GM19240 (cell line): Measurements from ENCODE around the gene VTCN1.

Source experiments
- DNase-seq: peaks from one replicate; pipeline ENCODE4 v3.0.0; 2011; ENCODE audit warnings: low spot score; ENCODE audit not compliant: insufficient read length

VTCN1 gene

DNA sequence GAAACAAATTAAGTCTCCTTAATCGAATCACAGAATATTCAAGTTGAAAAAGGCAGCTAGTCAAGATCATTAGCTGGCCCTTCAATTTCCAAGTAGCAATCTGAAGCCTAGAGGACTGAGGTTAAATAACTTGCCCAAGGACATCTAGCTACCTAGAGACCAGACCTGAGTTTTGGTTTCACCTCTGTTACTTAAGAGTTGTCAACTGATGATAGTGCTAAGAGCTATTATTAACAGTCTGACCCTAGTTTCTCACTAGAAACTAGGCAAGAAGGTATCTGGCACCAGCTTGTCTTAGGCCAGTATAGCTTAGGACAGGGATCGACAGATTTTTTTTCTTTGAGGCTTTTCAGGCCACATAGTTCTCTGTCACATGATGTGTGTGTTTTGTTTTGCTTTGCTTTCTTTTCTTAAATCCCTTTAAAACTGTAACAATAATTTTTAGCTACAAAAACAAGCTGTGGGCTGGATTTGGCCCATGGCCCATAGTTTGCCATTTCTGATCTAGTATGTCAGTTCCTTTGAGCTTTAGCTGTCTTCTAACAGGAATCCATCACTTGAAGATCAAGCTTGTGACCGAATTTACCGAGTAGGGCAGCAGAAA is 112.3 kb downstream of the VTCN1 start:
- DNase-seq, result no peak

DNA sequence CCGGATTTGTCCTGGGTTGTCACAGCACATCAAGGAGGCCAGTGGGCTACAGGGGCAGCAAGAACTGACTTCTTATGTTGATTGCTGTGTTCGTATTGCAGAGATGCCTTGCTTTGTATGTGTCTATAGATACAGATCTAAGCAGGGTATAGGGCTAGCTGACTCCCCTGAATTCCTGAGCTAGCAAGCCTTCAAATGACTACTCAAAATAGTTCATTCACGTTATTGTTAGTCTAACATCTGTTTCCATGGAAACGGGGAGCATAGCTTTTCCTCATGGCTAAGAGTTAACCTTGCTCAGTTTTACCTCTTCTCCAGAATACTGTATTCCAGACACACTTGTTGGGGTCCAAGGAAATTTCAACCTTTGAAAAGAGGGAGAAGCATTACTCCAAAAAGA is 113.3 kb downstream of the VTCN1 start:
- DNase-seq, result no peak

DNA sequence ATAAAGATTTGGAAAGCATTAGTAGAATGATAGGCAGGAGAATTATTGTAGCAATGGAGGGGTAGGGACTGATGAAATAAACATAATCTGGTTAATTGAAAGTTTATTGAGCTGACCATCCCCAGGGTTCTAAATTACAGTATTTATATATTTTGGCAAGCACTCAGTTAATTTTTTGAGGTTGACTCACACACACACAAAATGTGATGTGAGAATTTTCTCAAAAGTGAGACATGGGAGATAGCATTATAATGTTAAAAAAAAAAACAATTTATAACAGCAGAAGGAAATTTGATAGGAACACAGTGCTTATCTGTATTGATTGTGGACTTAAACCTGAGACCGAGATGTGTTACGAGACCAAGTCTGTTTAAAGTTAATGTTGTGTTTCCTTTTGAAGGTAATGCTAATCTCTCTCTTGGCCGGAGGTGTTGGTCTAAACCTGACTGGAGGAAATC is 113.7 kb downstream of the VTCN1 start:
- no peak for DNase-seq

DNA sequence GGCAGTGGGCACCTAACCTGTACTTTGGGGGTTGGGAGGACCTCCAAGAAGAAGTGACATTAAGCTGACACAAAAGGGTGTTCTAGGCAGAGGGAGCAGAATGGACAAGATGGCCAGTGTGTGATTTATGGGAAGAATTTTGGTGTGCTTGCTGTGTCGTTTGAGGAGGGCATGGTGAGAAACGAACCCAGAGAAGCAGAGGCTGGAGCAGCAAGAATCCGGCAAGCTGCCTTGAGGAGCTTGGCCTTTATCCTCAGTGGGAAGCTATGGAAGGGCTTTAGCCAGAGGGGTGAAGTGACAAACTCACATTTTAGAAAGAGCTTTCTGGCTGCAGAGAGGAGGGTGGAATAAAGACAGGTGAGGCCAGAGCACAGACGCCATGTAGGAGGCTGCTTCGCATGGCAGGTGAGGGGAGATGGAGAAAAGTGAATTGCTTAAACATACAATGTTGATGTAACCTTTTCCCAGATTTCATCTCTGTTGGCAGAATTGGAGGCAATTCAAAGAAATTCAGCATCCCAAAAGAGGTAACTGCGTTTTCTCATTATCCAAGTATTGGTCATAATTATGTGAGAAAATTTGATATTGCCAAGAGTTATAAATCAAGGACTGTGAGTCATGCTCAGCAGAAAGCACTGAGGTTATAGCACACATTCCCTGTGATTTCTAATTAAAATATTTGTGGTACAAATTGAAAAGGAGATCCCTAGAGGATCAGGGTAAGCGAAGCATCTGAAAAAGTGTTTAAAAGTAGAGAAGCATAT is 115.7 kb downstream of the VTCN1 start:
- no peak for DNase-seq

DNA sequence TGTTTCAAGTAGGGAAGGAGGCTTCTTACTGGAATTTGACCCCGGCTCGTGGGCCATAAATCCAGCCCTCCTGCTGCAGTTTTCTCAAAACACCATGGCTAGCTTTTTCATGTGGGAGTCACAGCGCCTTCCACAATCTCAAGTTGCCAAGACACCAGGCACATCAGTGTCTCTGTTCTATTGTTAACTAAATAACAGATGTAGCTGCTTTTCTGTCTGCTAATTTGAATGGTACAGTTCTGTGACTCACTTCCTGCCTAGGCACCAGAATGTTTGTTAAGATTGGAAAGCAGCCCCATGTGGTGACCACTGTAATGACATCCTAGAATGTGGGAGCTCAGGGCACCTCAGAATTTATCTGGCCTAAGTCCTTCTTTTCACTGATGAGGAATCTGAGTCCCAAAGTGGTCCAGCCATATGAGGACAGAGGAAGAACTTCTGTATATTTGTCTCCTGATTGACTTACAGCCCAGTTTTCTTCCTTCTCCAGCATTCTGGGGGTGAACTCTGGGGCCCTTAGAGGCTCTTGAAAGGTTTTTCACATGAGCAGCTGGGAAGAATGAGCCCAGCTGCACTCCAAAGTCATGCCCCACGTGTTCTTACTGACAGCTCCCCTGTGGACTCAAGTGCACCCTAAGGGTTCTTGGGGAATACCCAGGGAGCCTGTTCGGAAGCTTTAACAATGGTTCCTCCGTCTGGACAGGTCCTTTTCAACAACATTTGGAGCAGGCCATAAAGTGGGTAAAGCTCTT is 116.7 kb downstream of the VTCN1 start:
- peak; percentile 19 for DNase-seq
